Right ventricle myocardium inferior (tissue), 1 donor: Measurements from ENCODE around the gene NPSR1. TPM values are rescaled to one million over a fixed set of nuclear protein-coding genes. Genes with fewer than 3 reads are reported as not detected.
A peak's percentile ranks its signal among the peaks of the same experiment; 100 is the strongest.
"Not testable (repeated sequence)": the region's sequence is repeated elsewhere in the genome, so short reads cannot be mapped to it uniquely, and the experiment has no call there.

Experiments
- ATAC-seq: fragments of 200-7000 bp; cut with Tn5 transposase; one replicate; pipeline ENCODE4 v1.9.1; 2020; ENCODE audit warnings: mild to moderate bottlenecking, moderate library complexity
- DNase-seq: peaks from one replicate; pipeline ENCODE4 v3.0.0; 2021; ENCODE audit errors: missing footprints
- intact Hi-C: fragments of 100-400 bp; cut with DNase I; formaldehyde crosslinking; loops from one replicate; pipeline ENCODE4 v1.11.0; 2022
- long read RNA-seq: library from polyadenylated mRNA; unstranded; transcript quantifications from one replicate; pipeline ENCODE4 v2.0.0, GENCODE V29; 2021
- total RNA-seq: library from RNA; stranded (reverse); fragmentation: NEBNext Ultra II Directional; extraction: Animal tissue kit (Norgen Biotek cat#: 25700); gene quantifications from one replicate; pipeline ENCODE4 v1.2.1, GENCODE V29; 2021
- donor health status: DM: no; HTN: yes; CAD: no; lungs with severe emphysema.

Gene NPSR1
- not detected for total RNA-seq
- long read RNA-seq, partial matches to known transcripts, result 0 of 1 reads
- long read RNA-seq, other reads (novel, unspliced or antisense), result 1 of 1 reads

DNA sequence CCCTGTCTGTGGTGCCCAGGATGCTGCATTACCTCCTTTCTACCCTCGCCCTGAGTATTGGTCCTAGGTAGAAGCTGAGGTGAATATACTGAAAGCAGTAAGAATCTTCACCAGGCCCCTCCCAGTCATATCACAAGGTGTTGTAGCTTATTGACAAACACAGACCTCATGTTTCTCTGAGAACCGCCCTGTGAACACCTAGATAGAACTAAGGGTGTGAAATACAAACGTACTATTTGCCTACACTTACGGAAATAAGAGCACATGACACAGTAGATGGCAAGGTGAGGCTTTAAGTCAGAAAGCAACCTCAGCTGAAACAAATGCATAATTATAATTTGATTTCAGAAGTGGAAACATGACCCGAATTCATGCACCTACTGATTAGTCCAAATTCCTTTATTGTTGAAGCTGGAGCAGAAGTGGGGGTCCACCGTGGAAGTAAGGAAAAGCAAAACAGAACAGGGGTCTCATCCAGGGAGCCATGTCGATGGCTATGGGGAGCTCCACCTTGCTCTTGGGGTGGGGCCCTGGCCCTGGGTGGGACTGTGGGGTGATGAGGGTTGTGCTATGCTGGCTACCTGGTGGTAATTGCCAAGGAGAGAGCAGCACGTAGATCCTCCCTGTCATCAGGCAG, at the start of gene NPSR1:
Gene NPSR1, plus strand, starts transcription at position 587 of the 637 bp plus-strand sequence. CDS start 195 bp downstream, outside the sequence.
- intact Hi-C loops, result no loop called here
- ATAC-seq (no peak), DNase-seq (no peak)

GRCh38 chr7:34612661-34613060, 45.4 kb upstream of the NPSR1 start:
- ATAC-seq, result peak; percentile 91
- DNase-seq, result no peak
- intact Hi-C loops, result loop anchor here (10.0 kb wide), 1 partner anchor 422 kb away; the partner anchor contains the start of gene DPY19L1

DNA sequence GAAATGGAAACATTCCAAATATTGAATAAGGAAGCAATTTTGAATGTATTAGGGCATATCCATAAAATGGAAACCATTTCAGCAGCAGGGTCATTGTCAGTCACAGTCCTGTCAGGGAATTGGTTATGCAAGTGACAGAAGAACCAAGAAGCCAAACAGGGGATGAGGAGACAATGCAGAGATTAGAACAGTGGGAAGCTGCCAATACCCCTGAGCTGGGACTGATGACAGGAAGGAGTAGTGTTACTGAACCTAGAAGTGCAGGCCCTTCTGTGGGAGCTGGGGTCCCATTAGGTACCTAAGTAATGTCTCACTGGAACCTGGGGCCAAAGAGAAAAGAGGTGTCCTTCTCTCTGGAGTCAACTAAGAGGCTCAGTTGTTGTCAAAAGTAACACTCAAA, 37.6 kb upstream of the NPSR1 start:
- DNase-seq (no peak), ATAC-seq (peak; percentile 60)
- intact Hi-C loops, result no loop called here

DNA sequence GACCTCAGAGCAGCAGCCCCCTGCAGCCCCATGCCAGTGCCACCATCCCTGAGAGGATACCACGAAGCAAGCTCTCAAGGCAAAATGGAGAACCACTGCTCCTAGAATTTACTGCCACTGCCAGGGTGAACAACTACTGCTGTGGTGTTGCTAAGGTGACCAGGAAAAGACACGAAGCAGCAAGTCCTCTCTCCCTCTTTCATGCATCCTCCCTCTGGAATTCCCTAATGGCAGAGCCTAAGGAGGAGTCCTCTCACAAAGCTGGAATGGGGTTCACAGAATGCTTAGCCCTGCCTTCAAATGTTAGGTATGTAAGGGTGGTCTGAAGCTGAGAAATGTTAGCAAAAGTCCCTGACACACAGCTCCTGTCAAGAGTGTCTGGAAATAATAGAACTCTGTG, 35.8 kb upstream of the NPSR1 start:
- ATAC-seq (no peak), DNase-seq (no peak)
- intact Hi-C loops, result no loop called here

- intact Hi-C loops, result no loop called here
- DNase-seq (no peak), ATAC-seq (no peak)
These were observed 35.2 kb upstream of the NPSR1 start for GRCh38 chr7:34622771-34623250.

- ATAC-seq, DNase-seq, intact Hi-C loops: not testable (repeated sequence)
These were observed 29.4 kb upstream of the NPSR1 start for GRCh38 chr7:34628618-34629017.

- intact Hi-C loops, result no loop called here
- no peak for DNase-seq
- ATAC-seq, result no peak
These were observed 5.2 kb upstream of the NPSR1 start for GRCh38 chr7:34652809-34653208.

DNA sequence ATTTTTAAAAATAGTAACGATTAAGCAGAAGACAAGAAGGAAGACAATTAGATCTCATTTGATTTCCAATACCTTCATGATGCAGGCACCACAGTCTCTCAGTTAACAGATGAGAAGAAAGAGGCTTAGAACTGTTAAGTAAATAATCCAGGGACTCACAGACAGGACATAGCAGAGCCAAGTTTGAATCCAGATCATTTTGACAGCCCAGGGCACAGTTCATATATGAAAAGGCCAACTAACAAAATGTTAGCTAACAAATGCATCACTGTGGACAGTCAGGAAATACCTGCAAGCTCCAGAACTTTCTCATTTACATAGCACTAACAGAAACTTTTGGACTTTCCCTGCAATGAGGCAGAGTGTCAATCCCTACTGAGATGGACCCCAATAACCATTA, 4.2 kb upstream of the NPSR1 start:
- DNase-seq (no peak), ATAC-seq (no peak)
- intact Hi-C loops, result no loop called here

GRCh38 chr7:34655384-34655783, 2.6 kb upstream of the NPSR1 start:
- intact Hi-C loops, result no loop called here
- ATAC-seq, result no peak
- DNase-seq, result no peak

DNA sequence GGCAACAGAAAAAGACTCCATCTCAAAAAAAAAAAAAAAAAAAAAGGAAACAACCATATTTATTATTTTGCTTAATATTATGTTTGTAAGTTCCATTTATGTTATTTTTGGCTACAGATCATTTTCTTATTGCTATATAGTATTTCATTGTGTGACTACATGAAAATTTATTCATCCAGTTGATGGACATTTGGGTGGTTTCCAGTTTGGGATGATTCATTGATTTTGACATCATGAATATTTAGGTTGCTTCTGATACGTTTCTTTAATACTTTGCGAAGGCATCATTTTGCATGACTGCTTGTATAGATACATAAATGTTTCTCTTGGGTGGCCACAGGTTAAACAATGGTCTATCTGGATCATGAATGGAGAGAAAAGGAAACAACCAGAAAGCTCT, 2.0 kb upstream of the NPSR1 start:
- no peak for DNase-seq
- intact Hi-C loops, result no loop called here
- ATAC-seq, result no peak

- DNase-seq (no peak), ATAC-seq (peak; percentile 37)
- intact Hi-C loops, result no loop called here
These were observed 1.6 kb downstream of the NPSR1 start for GRCh38 chr7:34659472-34660075.

DNA sequence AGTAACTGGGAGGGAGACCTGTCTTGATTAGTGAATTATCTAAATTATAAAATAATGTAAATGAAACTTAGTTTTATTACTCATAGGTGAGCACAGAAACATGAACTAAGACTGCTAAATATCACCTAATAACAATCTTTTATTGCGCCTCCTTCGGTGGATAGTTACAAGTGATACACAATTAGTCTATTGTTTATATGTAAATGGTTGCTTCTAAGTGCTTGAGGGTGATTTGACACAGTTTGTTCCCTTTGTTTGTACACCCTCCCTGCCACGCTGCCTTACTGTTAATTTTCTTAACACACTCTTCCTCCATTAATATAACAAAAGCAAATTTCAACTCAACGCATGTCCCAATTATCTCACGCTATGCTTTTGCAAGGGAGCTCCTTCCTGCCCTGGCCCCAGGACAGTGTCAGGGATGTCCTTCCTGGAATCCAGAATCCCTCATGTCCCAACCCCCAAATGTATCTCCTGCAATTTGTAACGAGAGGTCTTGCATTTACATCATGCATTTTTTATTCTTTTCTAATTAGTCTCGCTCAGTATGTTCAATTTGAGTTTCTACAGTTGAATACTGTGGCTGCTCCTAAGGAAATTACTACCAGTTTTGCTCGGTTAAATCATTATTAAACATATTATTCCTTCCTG, 4.2 kb downstream of the NPSR1 start:
- DNase-seq (no peak), ATAC-seq (no peak)
- intact Hi-C loops, result no loop called here

GRCh38 chr7:34664755-34665154, 6.7 kb downstream of the NPSR1 start:
- no peak for ATAC-seq
- intact Hi-C loops, result no loop called here
- no peak for DNase-seq

- ATAC-seq (no peak), DNase-seq (no peak)
- intact Hi-C loops, result loop anchor here (10.0 kb wide), 1 partner anchor 362 kb away; the partner anchor contains the start of gene DPY19L1
These were observed 14.4 kb downstream of the NPSR1 start for GRCh38 chr7:34672430-34672829.

DNA sequence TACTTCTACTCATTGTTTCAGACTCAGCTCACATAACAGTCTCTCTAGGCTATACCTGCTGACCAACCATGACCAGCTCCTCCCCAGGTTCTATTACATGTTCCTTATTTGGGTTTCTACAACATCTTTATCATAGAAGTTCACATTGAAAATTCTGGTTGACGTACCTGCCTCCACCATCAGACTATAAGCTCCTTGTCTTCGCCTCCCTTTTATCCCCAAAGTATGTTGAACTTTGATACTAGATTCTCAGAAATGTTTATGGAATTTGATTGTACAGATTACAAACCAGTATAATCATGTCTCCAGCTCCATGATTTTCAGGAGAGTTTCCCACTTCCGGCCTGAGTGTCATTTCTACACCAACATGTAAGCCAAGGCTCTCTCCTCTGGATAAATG, 15.0 kb downstream of the NPSR1 start:
- DNase-seq, result no peak
- intact Hi-C loops, result loop anchor here (10.0 kb wide), 1 partner anchor 362 kb away; the partner anchor contains the start of gene DPY19L1
- ATAC-seq, result no peak

DNA sequence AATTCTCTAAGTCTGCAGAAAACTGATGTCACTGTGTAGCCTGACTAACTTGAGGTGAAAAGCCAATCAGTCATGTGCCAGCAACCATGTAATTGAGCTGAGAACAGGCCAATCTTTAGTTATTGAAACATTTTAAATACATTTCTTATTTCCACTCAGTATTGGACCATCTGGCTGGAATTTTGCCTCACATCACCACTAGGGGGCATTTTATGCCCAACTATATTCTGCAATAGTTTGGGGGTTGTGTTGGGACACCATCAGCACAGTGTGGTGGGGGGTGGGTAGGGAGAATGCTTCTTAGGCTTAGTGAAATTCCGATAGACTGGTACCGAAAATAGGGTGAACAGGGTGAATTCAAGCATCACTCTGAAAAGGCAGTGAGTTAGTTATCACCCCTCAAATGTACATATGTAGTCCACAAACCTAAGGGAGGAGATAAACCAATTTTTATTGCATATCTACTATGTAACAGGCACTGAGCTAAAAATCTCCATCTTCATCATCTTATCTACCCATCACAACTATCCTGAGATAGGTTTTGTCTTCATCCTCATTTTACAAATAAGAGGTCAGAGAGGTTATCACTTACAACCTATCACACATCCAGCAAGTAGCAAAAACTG, 17.8 kb downstream of the NPSR1 start:
- ATAC-seq, result no peak
- intact Hi-C loops, result loop anchor here (5.0 to 10.0 kb wide), 3 partner anchors 146 to 544 kb away; partner anchors contain the start of gene DPY19L1
- DNase-seq, result no peak

- intact Hi-C loops, result loop anchor here (5.0 to 10.0 kb wide), 3 partner anchors 145 to 545 kb away; partner anchors contain the start of gene DPY19L1
- ATAC-seq, result no peak
- DNase-seq, result no peak
These were observed 19.5 kb downstream of the NPSR1 start for GRCh38 chr7:34677491-34677890.

- ATAC-seq, result no peak
- DNase-seq, result no peak
- intact Hi-C loops, result no loop called here
These were observed 29.5 kb downstream of the NPSR1 start for GRCh38 chr7:34687529-34687928.

DNA sequence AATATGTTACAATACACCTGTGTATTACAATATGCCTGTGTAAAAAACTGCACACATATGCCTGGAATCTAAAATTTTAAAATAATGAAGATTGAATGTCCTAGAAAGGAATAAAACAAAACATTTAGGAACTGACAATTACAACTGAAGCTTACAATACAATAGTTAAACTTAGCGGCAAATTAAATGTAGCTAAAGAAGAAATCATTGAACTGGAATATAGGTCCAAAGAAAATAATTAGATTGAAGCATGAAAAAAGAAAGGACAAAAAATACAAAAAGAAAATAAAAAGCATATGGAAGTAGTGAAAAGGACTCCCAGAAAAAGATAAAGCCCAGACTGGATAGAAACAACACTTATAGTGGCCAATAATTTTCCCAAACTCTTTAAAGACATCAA, 38.4 kb downstream of the NPSR1 start:
- no peak for ATAC-seq
- intact Hi-C loops, result no loop called here
- no peak for DNase-seq
